HG03060 (cell line): ENCODE data around the gene UQCRHL.
"Not testable (repeated sequence)": the region's sequence is repeated elsewhere in the genome, so short reads cannot be mapped to it uniquely, and the experiment has no call there.

Experiments used
- ATAC-seq: cut with Tn5 transposase; IDR thresholded peaks from one replicate; pipeline ENCODE4 v1.9.1; 2021; ENCODE audit warnings: low read depth, moderate number of reproducible peaks; ENCODE audit not compliant: unreplicated experiment

The UQCRHL gene

DNA sequence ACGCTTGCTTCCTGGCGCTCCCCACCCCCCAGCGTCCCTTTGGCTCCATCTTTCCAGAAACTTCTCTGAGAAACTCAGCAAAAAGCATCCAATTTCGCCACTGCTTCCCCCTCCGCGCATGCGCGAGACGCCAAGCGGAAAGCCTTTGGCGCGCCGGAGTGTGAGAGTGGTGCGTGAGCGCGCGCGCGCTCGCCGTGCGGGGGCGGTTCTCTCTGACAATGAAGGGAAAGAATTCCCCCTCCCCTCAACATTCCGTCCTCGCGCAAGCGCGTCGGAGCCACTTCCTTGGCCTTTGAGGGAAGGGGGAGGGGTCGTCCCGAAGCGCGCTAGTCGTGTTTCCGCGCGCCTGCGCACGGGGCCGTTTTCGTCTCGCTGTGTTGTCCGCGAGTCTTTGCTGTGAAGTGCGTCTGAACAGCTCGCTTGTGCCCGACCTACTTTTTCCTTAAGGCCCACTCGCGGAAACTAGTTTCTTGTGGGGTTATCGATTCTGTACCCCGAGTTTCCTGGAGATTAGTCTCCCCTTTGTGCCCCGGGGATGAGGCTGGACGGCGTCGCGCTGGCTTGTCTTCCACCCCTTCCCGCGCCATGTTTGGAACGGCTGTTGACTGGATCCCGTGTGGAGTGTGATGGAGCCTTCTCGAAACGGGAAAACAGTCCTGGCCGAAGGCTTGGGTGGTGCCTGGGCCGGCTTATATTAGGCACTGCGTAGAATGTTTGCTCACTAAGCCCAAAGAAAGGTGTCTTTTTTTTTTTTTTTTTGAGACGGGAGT is 28.5 kb upstream of the UQCRHL start:
- ATAC-seq, result peak; percentile 40

DNA sequence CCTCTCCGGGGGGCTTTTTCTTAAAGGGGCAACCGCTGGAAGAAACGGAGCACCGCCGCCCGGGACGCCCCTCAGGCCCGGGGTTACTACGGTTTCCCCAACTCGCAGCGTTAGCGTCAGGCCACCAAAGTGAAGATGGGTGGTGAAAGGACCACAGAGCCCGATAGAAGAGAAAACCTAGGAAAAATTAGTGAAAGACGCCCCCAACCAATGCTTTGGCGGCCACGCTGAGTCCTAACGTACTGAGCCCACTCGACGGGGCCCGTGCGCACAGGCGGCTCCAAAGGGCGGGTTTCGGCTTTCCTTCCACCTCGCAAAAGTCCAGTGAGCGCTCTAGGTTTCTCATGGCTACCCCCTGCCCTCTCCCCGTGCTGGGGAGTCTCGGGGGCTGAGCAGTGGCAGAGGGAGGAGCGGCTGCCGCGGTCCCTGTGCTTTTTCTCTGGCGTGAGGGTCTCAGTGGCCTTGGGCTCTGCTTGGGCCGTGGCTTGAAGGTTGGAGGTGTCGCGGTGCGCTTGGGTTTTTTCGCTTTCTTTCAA is 27.8 kb upstream of the UQCRHL start:
- ATAC-seq, result peak; percentile 1

DNA sequence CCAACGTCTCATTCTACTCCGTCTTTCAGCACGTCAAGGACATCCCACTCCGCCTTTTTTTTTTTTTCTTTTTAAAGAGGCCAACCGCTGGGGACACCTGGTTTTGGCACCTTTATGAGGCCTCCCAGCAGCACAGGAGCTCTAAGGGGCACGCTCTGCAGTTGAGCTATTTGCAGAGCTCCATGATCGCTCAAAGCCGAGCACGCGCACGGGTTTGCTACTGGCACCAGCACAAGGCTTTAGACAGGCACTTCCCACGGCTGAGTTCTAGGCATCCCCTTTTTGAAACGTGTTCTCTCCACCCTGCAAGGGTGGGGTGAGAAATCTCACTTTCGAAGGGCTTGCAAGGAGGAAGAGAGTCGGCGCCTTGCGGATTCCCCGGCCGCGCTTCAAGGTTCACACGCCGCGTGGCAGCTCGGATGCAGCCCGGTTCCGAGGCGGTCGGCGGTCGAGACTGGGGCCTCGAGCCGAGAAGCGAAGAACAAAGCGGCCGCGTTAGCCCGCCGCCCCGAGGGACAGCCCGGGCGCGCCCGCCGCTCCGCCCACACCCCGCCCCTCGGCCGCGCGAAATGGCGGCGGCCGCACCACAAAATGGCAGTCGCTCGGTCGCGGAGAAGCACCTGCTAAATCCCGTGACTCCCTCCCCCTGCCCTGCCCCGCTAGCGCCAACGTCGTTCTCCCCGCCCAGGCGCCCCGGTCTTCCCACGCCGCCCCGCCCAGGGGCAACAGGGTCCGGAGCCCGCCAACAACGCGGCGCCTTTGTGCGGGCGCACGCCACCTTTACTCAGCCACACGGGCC is 27.2 kb upstream of the UQCRHL start:
- peak; percentile 28 for ATAC-seq

DNA sequence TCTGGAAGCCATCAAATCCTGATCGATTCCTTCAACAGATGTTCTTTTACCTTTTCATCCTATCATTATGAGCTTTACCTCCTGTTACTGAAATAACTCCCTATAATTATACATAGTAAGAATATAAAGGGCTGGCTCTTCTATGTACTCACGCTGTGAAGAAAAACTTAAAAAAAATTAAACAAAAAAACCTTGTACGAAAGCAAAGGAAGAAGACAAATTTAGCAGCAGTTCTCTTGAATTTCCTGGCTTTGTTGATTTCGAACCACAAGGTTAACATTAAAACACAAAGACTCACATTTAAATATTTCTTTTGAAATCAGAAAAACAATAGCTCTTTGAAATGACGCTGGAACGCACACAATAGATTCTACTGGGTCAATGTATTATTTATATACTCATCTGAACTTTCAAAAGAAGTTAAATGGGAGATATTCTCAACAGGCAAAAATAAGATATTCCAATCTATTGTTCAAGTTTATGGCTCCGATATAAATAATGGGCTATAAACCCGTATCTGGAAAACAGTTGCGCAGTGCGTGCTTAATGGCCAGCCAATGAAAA is 26.5 kb upstream of the UQCRHL start:
- no peak for ATAC-seq

DNA sequence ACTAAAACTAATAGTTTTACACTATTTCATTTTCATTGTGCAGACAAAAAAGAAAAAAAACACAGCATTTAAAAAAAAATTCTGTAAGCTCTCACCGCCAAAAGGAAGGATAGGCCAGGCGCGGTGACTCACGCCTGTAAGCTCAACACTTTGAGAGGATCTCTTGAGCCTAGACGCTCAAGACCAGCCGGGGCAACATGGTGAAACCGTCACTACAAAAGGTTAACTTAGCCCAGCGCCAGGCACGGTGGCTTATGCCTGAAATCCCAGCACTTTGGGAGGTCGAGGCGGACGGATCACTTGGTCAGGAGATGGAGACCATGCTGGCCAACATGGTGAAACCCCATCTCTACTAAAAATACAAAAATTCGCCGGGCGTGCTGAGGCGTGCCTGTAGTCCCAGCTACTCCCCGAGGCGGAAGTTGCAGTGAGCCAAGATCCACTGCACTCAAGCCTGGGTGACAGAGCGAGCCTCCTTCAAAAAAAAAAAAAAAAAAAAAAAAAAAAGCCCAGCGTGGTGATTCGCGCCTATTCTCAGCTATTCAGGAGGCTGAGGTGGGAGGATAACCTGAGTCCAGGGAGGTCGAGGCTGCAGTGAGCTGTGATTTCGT is 25.7 kb upstream of the UQCRHL start:
- no peak for ATAC-seq

DNA sequence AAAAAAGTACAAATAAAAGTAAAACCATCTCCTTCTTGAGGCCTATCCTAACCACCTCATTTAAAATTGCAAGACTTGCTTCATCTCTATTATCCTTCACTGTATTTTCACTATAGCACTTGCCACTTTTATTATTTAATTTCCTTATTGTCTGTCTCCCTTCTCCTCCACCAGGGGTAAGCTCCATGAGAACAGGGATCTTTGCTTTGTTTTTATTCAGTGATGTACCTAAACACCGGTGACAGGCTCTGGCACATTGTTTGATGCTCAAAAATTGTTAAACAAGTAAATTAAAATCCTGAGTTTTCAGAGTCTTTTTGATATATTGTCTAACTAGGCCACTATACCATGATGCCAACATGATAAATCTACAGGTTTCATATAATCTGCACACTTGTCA is 22.8 kb upstream of the UQCRHL start:
- ATAC-seq, result no peak

DNA sequence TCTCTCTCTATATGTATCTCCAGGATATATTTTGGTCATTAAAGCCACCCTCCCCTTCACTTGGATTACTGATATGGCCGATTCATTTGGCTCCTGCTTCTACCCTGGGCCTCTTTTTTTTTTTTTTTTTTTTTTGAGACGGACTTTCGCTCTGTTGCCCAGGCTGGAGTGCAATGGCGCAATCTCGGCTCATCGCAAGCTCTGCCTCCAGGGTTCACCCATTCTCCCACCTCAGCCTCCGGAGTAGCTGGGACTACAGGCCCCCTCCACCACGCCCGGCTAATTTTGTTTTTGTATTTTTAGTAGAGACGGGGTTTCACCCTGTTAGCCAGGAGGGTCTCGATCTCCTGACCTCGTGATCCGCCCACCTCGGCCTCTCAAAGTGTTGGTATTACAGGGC is 21.5 kb upstream of the UQCRHL start:
- ATAC-seq, result not testable (repeated sequence)

DNA sequence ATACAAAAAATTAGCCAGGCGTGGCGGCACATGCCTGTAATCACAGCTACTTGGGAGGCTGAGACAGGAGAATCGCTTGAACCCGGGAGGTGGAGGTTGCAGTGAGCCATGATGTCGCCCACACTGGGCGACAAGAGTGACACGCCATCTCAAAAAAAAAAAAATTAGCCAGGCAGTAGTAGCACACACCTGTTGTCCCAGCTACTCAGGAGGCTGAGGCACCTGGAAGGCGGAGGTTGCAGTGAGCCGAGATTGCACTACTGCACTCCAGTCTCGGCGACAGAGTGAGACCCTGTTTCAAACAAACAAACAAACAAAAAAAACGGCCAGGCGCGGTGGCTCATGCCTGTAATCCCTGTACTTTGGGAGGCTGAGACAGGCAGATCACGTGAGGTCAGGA is 20.1 kb upstream of the UQCRHL start:
- not testable (repeated sequence) for ATAC-seq

DNA sequence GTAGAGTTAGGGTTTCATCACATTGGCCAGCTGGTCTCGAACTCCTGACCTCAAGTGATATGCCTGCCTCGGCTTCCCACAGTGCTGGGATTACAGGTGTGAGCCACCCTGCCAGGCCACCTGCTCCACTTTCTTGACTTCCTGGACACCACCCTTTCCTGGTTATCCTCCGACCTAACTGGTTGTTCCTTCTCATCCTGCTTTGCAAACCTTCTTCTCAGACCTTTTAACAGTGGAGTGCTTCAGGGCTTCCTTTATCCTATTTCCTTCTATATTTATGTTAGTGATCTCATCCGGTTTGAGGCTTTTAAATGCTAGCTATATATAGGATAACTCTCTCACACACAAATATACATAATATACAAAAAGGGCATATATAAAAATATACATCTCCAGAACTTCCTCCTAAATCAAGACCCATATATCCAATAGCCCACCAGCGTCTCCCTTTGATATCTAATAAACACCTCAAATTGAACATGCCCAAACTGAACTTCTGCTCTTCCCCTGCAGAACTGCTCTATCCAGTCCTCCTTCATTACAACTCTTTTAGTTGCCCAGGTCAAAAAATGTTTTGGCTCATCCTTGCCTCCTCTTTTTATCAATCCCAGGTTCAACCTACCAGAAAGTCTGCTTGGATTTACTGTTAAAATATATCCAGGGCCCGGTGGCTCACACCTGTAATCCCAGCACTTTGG is 19.5 kb upstream of the UQCRHL start:
- ATAC-seq, result no peak

DNA sequence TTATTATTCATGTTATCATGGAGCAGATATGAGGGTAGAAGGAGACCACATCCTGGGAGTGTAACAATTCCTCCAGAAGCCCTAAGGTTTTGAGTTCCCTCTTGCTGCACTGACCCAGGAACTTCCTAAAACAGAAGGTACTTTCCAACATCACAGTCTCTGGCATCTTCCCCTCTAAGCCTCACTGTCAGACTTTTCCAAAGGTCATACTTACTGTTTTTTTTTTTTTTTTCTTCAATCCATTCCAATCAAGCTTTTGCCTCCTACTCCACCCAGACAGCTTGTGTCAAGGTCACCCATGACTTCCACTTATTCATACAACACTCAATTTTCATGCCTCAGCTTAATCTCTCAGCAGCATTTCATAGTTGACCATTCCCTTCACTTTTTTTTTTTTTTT is 18.4 kb upstream of the UQCRHL start:
- ATAC-seq, result no peak

DNA sequence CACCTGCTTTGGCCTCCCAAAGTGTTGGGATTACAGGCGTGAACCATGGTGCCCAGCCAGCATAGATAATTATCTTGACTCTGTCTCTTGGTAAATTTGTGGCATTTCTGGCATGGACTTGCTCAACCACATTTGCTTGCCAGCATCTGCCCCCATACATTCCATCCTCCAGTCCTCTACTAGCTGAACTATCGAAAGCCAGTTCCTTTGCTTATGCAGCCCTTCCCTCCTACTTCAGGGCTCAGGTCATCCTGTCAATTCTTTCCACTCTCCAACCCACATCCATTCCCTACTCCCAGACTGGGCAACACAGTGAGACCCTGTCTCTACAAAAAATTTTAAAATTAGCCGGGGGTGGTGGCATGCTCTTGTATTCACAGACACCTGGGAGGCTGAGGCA is 13.0 kb upstream of the UQCRHL start:
- ATAC-seq, result no peak

DNA sequence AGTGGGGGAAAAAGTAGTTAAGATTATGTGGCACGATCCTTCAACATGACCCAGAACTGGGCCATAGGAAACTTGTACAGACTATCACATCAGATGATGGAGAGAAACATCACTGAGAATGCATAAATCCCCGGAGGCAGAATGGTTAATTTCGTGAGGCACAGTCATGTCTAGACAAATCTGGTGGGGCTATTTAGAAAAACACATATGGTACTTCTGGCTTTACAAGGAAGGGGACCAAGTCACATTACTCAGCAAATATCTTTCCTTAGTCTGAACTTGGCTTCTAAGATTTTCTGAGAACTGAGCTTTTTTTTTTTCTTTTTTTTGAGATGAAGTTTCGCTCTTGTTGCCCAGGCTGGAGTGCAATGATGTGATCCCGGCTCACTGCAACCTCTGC is 9.2 kb upstream of the UQCRHL start:
- no peak for ATAC-seq

DNA sequence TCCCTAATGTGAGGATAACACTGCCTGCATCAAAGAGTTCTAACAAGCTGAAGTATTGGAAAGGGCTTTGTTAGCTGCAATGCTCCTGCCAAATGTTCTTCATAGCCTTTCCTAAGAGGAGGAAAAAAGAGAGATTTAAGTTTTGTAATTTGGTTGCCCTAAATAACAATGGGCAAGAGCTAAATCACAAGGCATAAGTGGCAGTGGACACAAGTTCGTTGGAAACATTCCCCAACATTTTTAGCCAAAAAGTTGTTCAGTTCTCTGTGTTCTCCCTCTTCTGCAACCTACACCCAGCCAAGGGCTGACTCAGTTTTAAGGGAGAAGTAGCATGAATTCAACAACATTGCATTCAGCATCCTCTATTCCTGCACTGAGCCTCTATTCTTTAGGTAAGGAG is 2.6 kb upstream of the UQCRHL start:
- no peak for ATAC-seq

DNA sequence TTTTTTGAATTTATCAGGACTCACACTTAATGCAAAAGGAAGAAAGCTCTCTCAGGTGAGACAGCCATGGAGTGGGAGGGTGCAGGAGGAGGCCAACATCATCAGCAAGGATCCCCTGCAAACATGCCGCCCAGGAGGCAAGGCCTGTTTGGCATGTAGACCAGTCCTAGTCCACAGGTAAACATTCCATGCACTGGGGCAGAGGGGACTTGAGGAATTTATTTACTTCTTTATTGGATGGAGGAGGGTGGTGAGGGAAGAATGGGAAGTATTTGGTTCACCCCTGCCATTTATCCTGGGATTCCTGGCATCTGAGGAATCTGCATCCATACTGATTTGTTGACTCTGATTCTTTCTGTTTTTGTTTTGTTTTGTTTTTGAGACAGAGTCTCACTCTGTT is 1.5 kb upstream of the UQCRHL start:
- no peak for ATAC-seq

DNA sequence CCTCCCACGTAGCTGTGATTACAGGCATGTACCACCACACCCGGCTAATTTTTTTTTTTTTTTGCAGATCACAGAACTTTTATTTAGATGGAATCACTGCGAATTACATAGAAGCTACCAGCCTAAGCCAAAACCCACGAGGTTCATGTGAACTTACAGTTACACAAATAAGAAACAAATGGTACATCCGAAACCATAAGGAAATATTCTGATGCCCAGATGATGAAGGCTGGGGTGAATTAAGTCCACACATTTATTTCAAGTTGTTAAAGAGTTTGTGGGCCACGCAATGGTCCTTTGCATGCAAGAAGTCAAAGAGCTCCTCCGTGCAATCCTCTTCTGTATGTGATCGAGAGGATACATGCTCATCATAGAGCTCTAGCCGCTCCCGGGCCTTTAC is 328 bp downstream of the UQCRHL start:
- no peak for ATAC-seq

DNA sequence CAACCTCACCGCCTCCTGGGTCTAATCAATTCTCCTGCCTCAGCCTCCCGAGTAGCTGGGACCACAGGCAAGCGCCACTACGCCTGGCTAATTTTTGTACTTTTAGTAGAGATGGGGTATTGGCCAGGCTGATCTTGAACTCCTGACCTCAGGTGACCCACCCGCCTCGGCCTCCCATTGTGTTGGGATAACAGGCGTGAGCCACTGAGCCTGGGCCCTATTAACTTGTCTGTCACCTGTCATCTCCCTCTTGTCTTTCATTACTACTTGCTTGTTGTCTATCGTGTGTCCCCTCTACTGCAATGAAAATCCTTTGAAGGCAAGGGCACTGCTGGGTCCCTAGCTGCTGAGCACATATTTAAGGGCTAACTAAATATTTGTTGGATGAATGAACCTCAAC is 3.4 kb downstream of the UQCRHL start:
- no peak for ATAC-seq

DNA sequence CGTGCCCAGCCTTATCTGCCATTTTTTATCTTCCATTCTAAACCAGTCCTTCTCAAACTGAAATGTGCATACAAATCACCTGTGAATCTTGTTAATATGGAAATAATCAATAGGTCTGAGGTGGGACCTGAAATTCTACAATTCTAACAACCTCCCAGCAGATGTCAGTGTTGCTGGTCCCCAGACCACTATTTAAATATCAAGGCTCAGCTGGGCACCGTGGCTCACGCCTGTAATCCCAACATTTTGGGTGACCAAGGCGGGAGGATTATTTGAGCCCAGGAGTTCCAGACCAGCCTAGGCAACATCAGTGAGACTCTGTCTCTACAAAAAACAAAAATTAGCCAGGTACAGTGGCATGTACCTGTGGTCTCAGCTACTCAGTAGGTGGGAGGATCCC is 4.1 kb downstream of the UQCRHL start:
- ATAC-seq, result no peak

DNA sequence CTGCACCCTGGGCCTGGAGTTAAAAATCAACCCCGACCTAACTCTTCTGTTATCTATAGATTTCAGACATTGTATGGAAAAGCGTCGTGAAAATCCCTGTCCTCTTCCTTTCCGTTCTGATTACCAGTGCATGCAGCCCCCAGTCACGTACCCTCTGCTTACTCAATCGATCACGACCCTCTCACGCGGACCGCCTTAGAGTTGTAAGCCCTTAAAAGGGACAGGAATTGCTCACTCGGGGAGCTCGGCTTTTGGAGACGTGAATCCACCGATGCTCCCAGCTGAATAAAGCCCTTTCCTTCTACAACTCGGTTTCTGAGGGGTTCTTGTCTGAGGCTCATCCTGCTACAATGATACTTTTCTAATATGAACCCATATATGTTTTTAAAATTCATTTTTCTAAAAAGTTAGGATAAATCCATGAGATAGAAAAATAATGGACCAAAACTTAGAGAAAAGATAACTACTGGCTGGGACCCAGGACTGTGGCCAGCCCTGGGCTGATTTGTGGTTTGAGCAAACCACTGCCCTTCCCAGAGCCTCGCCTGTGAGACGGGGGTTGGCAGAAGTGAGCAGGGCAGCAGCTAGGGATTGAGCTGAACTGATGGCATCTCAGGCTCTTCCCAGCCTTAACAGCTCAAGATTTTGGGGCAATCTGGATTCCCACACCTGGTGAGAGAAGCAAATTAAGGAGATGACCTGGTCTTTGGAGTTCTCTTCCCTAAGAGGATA is 5.0 kb downstream of the UQCRHL start:
- no peak for ATAC-seq

DNA sequence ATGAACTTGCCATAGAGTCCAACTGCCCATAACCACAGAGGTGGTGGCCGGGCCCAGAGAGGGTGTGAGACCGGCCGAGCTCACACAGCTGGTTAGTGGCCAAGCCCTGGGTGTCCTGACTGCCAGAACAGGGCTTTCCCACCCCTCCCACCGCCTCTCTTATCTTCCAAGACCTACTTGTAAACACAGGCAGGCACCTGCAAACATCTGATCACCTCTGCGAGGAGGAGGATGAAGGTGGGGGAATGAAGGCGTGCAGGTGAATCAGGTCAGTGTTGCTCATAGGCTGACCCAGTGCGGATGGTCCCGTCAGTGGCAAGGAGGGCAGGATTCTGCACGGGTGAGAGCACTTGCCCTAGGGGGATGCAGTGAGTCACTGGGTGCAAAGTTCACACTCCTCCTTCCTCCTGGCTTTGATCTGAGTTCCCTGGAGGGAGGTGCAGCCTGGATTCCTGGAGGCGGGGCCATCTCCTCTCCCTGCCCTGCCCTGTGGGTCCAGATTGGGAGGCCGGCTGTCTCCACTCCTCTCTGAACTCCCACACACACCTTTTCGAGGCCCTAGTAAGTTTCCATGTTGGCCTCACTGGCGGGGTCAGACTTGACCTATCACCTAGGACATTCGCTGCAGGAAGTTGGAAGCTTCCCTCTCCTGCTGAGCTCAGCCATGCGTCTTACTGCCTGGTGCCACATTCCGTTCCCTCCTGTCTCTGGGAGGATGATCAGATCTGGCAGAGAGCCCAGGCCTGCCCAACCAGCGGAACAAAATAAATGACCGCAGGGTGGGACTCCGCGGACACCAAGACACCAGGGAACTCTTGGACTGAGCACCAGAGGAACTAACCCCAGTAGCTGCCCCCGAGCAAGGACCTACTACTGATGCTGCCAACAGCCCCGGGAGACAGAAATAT is 7.3 kb downstream of the UQCRHL start:
- ATAC-seq, result no peak
